NT2/D1 (cell line): ENCODE results near the gene DOCK10.

ENCODE experiments used
- SUZ12 ChIP-seq: IDR thresholded peaks from 2 replicates; pipeline ENCODE4 v1.6.1; 2011; ENCODE audit not compliant: insufficient read length, insufficient read depth; ENCODE audit errors: extremely low read depth
- ZNF274 ChIP-seq: IDR thresholded peaks from 2 replicates; pipeline ENCODE4 v1.6.1; 2011; ENCODE audit warnings: mild to moderate bottlenecking, low read depth, low read length

DNA sequence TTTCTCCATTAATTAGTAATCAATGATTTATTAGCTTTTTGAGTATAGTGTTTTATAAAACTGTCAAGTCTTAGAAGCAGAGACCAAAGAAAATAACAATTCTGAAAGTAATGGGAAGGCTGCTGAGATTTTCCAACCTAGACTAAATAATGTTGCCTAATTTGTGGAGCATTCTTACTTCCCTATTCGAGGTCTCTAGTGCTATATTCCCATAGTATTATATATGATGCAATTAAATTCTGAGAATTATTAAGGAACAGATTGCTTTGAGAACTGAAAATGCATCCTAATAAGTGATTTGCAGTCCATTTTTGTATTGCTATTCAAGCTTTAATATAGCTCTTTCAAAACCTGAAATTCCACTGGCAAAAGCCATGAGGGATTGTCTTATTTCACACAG is 27.7 kb upstream of the DOCK10 start:
- TF ChIP-seq SUZ12 (no peak), ZNF274 (no peak)
